PC-3 (cell line): ENCODE results near the gene UGT2B15. TPM values are rescaled to one million over a fixed set of nuclear protein-coding genes. Genes with fewer than 3 reads are reported as not detected.
"Not testable (repeated sequence)": the region's sequence is repeated elsewhere in the genome, so short reads cannot be mapped to it uniquely, and the experiment has no call there.

Experiments
- ATAC-seq: fragments of 200-7000 bp; cut with Tn5 transposase; 2 replicates; pipeline ENCODE4 v1.9.1; 2020; ENCODE audit warnings: mild to moderate bottlenecking, moderate library complexity
- Bru-seq: library from RNA; stranded (reverse); fragments of 400-500 nt; gene quantifications from one replicate; lab custom pipeline; 2021; lab: Mats Ljungman, UMichigan
- BruChase-seq, 2 experiments: library from RNA; stranded (reverse); fragments of 400-500 nt; gene quantifications; one replicate each; lab custom pipeline; 2021; lab: Mats Ljungman, UMichigan
- BruUV-seq: library from RNA; stranded (reverse); fragments of 400-500 nt; replicated peaks from 2 replicates; lab custom pipeline; 2021; lab: Mats Ljungman, UMichigan
- CTCF ChIA-PET: fragments of 300-600 bp; sonication (Branson Sonifier 250); formaldehyde crosslinking; loops from one replicate; lab custom pipeline; 2022; ENCODE audit warnings: antibody characterized with exemption; lab: Charles Lee
- POLR2A ChIA-PET: fragments of 300-600 bp; sonication (Branson Sonifier 250); formaldehyde crosslinking; loops from one replicate; lab custom pipeline; 2022; ENCODE audit warnings: antibody characterized with exemption; ENCODE audit not compliant: unreplicated experiment; lab: Charles Lee
- DNase-seq: peaks from one replicate; pipeline ENCODE4 v3.0.0-alpha.2; 2015
- H2AFZ ChIP-seq: fragments of 300-600 bp; sonication (generic); 2 replicates; pipeline ENCODE4 v1.6.0; 2016; ENCODE audit warnings: antibody characterized with exemption, low read length
- H3F3A ChIP-seq: fragments of 300-600 bp; sonication (generic); one replicate; pipeline ENCODE4 v1.6.0; 2017; ENCODE audit warnings: antibody characterized with exemption, low read length, control low read depth, mild to moderate bottlenecking; ENCODE audit not compliant: unreplicated experiment
- H3K27ac ChIP-seq: fragments of 300-600 bp; sonication (generic); 2 replicates; pipeline ENCODE4 v1.5.1; 2016; ENCODE audit warnings: mild to moderate bottlenecking, low read length
- H3K27me3 ChIP-seq: fragments of 300-600 bp; sonication (generic); 2 replicates; pipeline ENCODE4 v1.6.1; 2016; ENCODE audit warnings: low read length, mixed read lengths
- H3K36me3 ChIP-seq: fragments of 300-600 bp; sonication (generic); 2 replicates; pipeline ENCODE4 v1.6.1; 2016; ENCODE audit warnings: low read depth, mixed run types, low read length, mixed read lengths
- H3K4me1 ChIP-seq: fragments of 300-600 bp; sonication (generic); 2 replicates; pipeline ENCODE4 v1.5.1; 2016; ENCODE audit warnings: low read length; ENCODE audit not compliant: insufficient read depth
- H3K4me2 ChIP-seq: fragments of 300-600 bp; sonication (generic); 2 replicates; pipeline ENCODE4 v1.6.0; 2016; ENCODE audit warnings: low read length
- H3K4me3 ChIP-seq: fragments of 300-600 bp; sonication (generic); 2 replicates; pipeline ENCODE4 v1.5.1; 2016; ENCODE audit warnings: mild to moderate bottlenecking, low read length, mixed read lengths
- H3K79me2 ChIP-seq: fragments of 300-600 bp; sonication (generic); 2 replicates; pipeline ENCODE4 v1.6.1; 2017; ENCODE audit warnings: low read length, mixed read lengths
- H3K9ac ChIP-seq: fragments of 300-600 bp; sonication (generic); 2 replicates; pipeline ENCODE4 v1.6.0; 2016; ENCODE audit warnings: mild to moderate bottlenecking, low read length
- H3K9me2 ChIP-seq: fragments of 300-600 bp; sonication (generic); replicated peaks from 2 replicates; pipeline ENCODE4 v1.6.1; 2016; ENCODE audit warnings: mixed run types, low read length, mixed read lengths
- H3K9me3 ChIP-seq: fragments of 300-600 bp; sonication (generic); 2 replicates; pipeline ENCODE4 v1.6.1; 2016; ENCODE audit warnings: low read length, mixed read lengths
- H4K20me1 ChIP-seq: fragments of 300-600 bp; sonication (generic); 2 replicates; pipeline ENCODE4 v1.6.1; 2016; ENCODE audit warnings: low read length, mixed read lengths
- CTCF ChIP-seq: fragments of 300-600 bp; sonication (generic); conservative IDR thresholded peaks from 2 replicates; pipeline ENCODE4 v1.5.1; 2017; ENCODE audit warnings: antibody characterized with exemption, low read depth, mild to moderate bottlenecking, low read length
- EZH2 ChIP-seq: fragments of 300-600 bp; sonication (generic); IDR thresholded peaks from one replicate; pipeline ENCODE4 v1.6.1; 2017; ENCODE audit warnings: antibody characterized with exemption, mild to moderate bottlenecking, low read length; ENCODE audit not compliant: unreplicated experiment
- EZH2phosphoT487 ChIP-seq: fragments of 300-600 bp; sonication (generic); IDR thresholded peaks from 2 replicates; pipeline ENCODE4 v1.6.1; 2018; ENCODE audit warnings: mild to moderate bottlenecking, antibody characterized with exemption, low read length, borderline replicate concordance
- intact Hi-C: fragments of 100-400 bp; cut with micrococcal nuclease; formaldehyde crosslinking; loops from 2 replicates; pipeline ENCODE4 v1.9.0; 2023
- long read RNA-seq: library from polyadenylated mRNA; unstranded; transcript quantifications from one replicate; pipeline ENCODE4 v2.0.0, GENCODE V29; 2021; ENCODE audit not compliant: unreplicated experiment
- total RNA-seq: library from RNA; depleted of rRNA; stranded (reverse); fragments of >200 nt; gene quantifications from 2 replicates; pipeline ENCODE4 v1.2.3, GENCODE V29; 2014; rRNA removed

The UGT2B15 gene
- total RNA-seq (not detected in 2 replicates), Bru-seq, nascent RNA (percentile 10 among the genes with signal in this experiment), BruChase-seq, experiment 1, labeled RNA remaining after a 6-hour chase (percentile 13 among the genes with signal in this experiment), BruChase-seq, experiment 2, labeled RNA remaining after a 2-hour chase (percentile 11 among the genes with signal in this experiment)
- long read RNA-seq = 0 reads

- H4K20me1 ChIP-seq, H3K9me2 ChIP-seq, H3F3A ChIP-seq, H3K9ac ChIP-seq, CTCF ChIA-PET, POLR2A ChIA-PET, H3K9me3 ChIP-seq, BruUV-seq, H3K27me3 ChIP-seq, H2AFZ ChIP-seq, H3K4me3 ChIP-seq, H3K36me3 ChIP-seq, H3K27ac ChIP-seq, H3K79me2 ChIP-seq: not testable (repeated sequence)
- DNase-seq (peak; percentile 46), ATAC-seq (peak; percentile 50)
- intact Hi-C loops = loop anchor here (5.0 kb wide), 1 partner anchor 173 kb away; no protein-coding TSS in a partner anchor
- H3K4me2 ChIP-seq = 0 out of 2 replicates have a peak within 1 kb of the TSS, but pooled peaks have one; percentile 4
- peaks cover 31% of the 10 kb centered on the region for H3K4me1 ChIP-seq
Observed at GRCh38 chr4:68670479-68670939, at the start of gene UGT2B15. TSS of gene UGT2B15 (minus strand) at chr4:68670652. CDS start at chr4:68670618, 34 bp downstream.

- Histone ChIP-seq H4K20me1 (no peaks in the 10 kb centered on the region), H2AFZ (no peak overlapping the region), H3K4me1 (no peaks in the 10 kb centered on the region), H3K4me3 (no peak overlapping the region), H3K4me2 (no peak overlapping the region), H3K9me3 (no peaks in the 10 kb centered on the region), H3F3A (no peaks in the 10 kb centered on the region), H3K9ac (no peak overlapping the region), H3K9me2 (no peaks in the 10 kb centered on the region), H3K79me2 (no peaks in the 10 kb centered on the region), H3K36me3 (no peaks in the 10 kb centered on the region), H3K27me3 (no peaks in the 10 kb centered on the region), H3K27ac (no peak overlapping the region)
- TF ChIP-seq EZH2 = no peak
- no peak for TF ChIP-seq CTCF
- TF ChIP-seq EZH2phosphoT487 = no peak
- POLR2A ChIA-PET = no interaction called here
- ATAC-seq (no peak), DNase-seq (no peak)
- intact Hi-C loops = no loop called here
- CTCF ChIA-PET = no interaction called here
- no TSS peak for BruUV-seq
Observed at GRCh38 chr4:68719075-68719473, 48.6 kb upstream of the UGT2B15 start.

DNA sequence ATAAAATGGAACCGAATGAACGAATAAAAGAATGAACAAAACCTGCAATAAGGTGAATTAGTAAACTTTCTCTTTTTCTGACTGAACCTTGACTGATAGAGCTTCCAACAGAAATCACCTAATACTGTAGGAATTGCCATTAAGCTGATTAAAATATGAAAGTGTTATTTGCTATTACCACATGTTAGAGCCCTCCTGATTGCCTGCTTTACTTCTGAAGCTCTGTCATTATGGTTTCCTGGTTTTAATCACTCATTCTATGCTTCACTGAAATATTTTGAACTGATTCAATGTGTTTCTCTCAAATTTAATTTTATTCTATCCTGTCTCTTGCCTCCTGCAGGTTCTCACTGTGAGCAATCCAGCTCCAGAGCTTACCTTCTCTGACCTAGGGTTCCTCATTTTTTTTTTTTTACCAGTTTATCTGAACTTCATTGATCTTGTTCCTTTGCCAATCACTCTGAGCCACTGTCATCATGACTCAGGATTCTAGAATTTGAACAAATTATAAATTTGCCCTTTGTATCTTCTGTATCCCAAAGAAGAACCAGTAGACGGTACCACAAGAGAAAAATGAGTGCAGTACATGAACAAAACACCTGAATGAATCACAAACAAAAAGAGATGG is 48.1 kb upstream of the UGT2B15 start:
- Histone ChIP-seq H3K9me2 (no peaks in the 10 kb centered on the region), H3K36me3 (no peaks in the 10 kb centered on the region), H2AFZ (no peak overlapping the region), H4K20me1 (no peaks in the 10 kb centered on the region), H3K9ac (no peak overlapping the region), H3K4me3 (no peak overlapping the region), H3K9me3 (no peaks in the 10 kb centered on the region), H3K27me3 (no peaks in the 10 kb centered on the region), H3K4me1 (no peaks in the 10 kb centered on the region), H3K4me2 (no peak overlapping the region), H3K27ac (no peak overlapping the region), H3F3A (no peaks in the 10 kb centered on the region), H3K79me2 (no peaks in the 10 kb centered on the region)
- ChIA-PET CTCF (no interaction called here), POLR2A (no interaction called here)
- BruUV-seq = no TSS peak
- TF ChIP-seq EZH2phosphoT487 = no peak
- intact Hi-C loops = no loop called here
- DNase-seq (no peak), ATAC-seq (no peak)
